Right lobe of liver (tissue), 6 donors: ENCODE measurements around the gene MYO1D. TPM values are rescaled to one million over a fixed set of nuclear protein-coding genes. Genes with fewer than 3 reads are reported as not detected.
"Not testable (repeated sequence)": the region's sequence is repeated elsewhere in the genome, so short reads cannot be mapped to it uniquely, and the experiment has no call there.

ENCODE experiments used
- ATAC-seq, 4 donors: fragments of 200-7000 bp; cut with Tn5 transposase; one replicate each; pipeline ENCODE4 v1.9.1; 2020; ENCODE audit warnings: mild to moderate bottlenecking in 4 of 4, moderate library complexity in 4 of 4
- DNase-seq, 3 donors: peaks; one replicate each; pipeline ENCODE4 v3.0.0-alpha.2; 2020
- H3K27ac ChIP-seq, 3 donors: fragments of 200-600 bp; one replicate each; pipeline ENCODE4 v1.8.0; 2022
- H3K27me3 ChIP-seq, 2 donors: fragments of 200-600 bp; one replicate each; pipeline ENCODE4 v1.8.0; 2022
- H3K36me3 ChIP-seq, 4 donors: fragments of 200-600 bp; sonication (generic) in 1 of 4; one replicate each; pipeline versions ENCODE4 v1.5.1 to v1.8.0; 2017 to 2022; ENCODE audit warnings: control low read depth in 1 of 4
- H3K4me1 ChIP-seq, 4 donors: fragments of 200-600 bp; sonication (generic) in 1 of 4; one replicate each; pipeline versions ENCODE4 v1.5.1 to v1.8.0; 2017 to 2022; ENCODE audit warnings: control low read depth in 1 of 4
- H3K4me3 ChIP-seq, 3 donors: fragments of 200-600 bp; one replicate each; pipeline ENCODE4 v1.8.0; 2022
- H3K9me3 ChIP-seq, 4 donors: fragments of 200-600 bp; sonication (generic) in 1 of 4; one replicate each; pipeline versions ENCODE4 v1.5.1 to v1.8.0; 2017 to 2022; ENCODE audit warnings: control low read depth in 1 of 4
- POLR2A ChIP-seq: fragments of 450-650 bp; IDR thresholded peaks from one replicate; pipeline ENCODE4 v1.6.1; 2017; ENCODE audit warnings: antibody characterized with exemption, mild to moderate bottlenecking
- WGBS: methylation state at CpG from one replicate; pipeline ENCODE4 v1.1.6; 2018; ENCODE audit warnings: low coverage, low lambda C conversion rate; ENCODE audit not compliant: insufficient coverage; ENCODE audit errors: missing lambda C conversion rate; 5-methylcytosine and 5-hydroxymethylcytosine counted together
- intact Hi-C, 2 donors: fragments of 100-400 bp; cut with DNase I; formaldehyde crosslinking; loops; one replicate each; pipeline versions ENCODE4 v1.11.2 to v1.14.1; 2022
- long read RNA-seq: library from polyadenylated mRNA; unstranded; transcript quantifications from one replicate; pipeline ENCODE4 v2.0.0, GENCODE V29; 2019
- total RNA-seq, 6 experiments: library from RNA; depleted of rRNA in 2 of 6; stranded (reverse); fragments of >200 nt in 2 of 6; fragmentation: NEBNext Ultra II Directional in 3 of 6; extraction: Animal tissue kit (Norgen Biotek cat#: 25700) in 3 of 6; gene quantifications; one replicate each; pipeline versions ENCODE4 v1.1.0 to v1.2.4, GENCODE V29; 2016 to 2023
- TF ChIP-seq, protein P1 (sequence below), 4 donors: fragments of 200-600 bp in 3 of 4; fragments of 450-650 bp in 1 of 4; IDR thresholded peaks; one replicate each; pipeline versions ENCODE4 v1.5.1 to v1.8.0; 2016 to 2022; ENCODE audit warnings: antibody characterized with exemption in 4 of 4, mild to moderate bottlenecking in 2 of 4
- donor health status: DM: no; HTN: yes; CAD: no.
- donor health status: DM: no; HTN: no; CAD: no.
- donor health status: DM: no; HTN: no; CAD: no.
- donor health status: DM: no; HTN: yes; CAD: no.
- donor health status: DM: no; HTN: yes; CAD: no.

MYO1D gene
- 10 to 100 TPM; 17.6 to 25.7 (median 21.0) TPM for total RNA-seq
- long read RNA-seq, partial matches to known transcripts = 0 of 1 reads
- long read RNA-seq, other reads (novel, unspliced or antisense) = 1 of 1 reads

DNA sequence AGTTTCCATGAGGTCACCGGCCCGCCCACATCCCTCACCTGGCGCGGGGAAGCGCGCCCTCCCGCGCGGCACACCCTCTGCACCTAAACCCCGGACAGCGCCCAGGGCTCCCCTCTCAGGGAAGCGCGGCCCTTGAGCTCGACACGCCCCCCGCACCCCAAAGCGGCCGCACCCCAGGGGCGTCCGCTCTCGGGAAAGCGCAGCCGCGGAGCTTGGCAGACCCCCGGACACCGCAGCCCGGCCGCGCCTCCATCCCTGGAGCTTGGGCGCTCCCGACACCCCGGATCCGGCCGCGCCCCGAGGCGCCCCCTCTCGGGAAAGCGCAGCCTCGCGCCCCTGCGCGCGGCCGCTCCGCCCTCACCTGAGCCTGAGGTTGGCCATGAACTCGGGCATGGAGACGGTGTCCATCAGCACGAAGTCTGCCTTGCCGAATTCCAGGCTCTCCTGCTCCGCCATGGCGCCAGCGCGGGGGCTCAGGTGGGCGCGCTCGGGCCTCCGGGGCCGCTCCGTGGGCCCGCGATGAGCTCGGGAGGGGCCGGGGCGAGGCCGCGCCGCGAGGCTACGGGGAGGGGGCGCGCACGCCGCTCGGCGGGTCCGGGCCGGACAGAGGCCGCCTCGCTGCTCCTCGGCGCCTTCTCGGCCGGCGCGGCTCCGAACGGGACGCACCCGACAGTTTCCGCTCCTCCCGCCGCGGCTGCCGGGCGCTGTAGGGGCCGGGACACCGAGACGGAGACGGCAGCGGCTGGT, at the start of gene MYO1D:
Gene MYO1D (minus strand): TSS at position 708 of the 747 bp plus-strand sequence. CDS start 252 bp downstream, at position 456.
- Histone ChIP-seq H3K27ac (peak within 1 kb of the TSS; percentile 74 to 87 (median 83)), H3K36me3 (no peaks in the 10 kb centered on the region), H3K4me3 (peak within 1 kb of the TSS; percentile 66 to 90 (median 70)), H3K4me1 (peaks cover 0 to 5% (median 2%) of the 10 kb centered on the region in 4 donors), H3K27me3 (no peaks in the 10 kb centered on the region), H3K9me3 (no peaks in the 10 kb centered on the region)
- TF ChIP-seq, protein P1, sequence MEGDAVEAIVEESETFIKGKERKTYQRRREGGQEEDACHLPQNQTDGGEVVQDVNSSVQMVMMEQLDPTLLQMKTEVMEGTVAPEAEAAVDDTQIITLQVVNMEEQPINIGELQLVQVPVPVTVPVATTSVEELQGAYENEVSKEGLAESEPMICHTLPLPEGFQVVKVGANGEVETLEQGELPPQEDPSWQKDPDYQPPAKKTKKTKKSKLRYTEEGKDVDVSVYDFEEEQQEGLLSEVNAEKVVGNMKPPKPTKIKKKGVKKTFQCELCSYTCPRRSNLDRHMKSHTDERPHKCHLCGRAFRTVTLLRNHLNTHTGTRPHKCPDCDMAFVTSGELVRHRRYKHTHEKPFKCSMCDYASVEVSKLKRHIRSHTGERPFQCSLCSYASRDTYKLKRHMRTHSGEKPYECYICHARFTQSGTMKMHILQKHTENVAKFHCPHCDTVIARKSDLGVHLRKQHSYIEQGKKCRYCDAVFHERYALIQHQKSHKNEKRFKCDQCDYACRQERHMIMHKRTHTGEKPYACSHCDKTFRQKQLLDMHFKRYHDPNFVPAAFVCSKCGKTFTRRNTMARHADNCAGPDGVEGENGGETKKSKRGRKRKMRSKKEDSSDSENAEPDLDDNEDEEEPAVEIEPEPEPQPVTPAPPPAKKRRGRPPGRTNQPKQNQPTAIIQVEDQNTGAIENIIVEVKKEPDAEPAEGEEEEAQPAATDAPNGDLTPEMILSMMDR (IDR thresholded peaks at IDR 0.05) = peak; percentile 21 to 60 (median 50)
- TF ChIP-seq POLR2A = peak; percentile 87
- DNase-seq (peak; percentile 67 to 77 (median 74)), ATAC-seq (peak; percentile 58 to 69 (median 62))
- intact Hi-C loops = loop anchor here (5.0 to 10.0 kb wide), 2 partner anchors 92 to 94 kb away; no protein-coding TSS in a partner anchor
- WGBS = 1% methylated on average over 34 of the region's 101 CpGs

DNA sequence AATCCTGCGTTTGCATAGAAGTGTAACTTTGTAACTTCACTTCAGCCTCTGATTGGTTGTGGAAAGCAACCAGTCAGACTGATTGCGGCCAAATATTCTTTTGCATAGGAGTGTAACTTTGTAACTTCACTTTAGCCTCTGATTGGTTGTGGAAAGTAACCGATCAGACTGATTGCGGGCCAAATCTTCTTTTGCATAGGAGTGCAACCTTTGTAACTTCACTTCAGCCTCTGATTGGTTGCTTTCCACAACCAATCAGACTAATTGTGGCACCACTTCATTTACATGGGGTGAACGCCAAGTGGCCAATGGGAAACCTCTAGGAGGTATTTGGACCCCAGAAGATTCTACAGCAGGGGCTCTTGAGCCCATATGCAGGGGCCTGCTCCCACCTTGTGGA, 49.3 kb upstream of the MYO1D start:
- no peak for DNase-seq
- H3K27me3 ChIP-seq = peaks cover 0 to 3% of the 10 kb centered on the region in 2 donors

DNA sequence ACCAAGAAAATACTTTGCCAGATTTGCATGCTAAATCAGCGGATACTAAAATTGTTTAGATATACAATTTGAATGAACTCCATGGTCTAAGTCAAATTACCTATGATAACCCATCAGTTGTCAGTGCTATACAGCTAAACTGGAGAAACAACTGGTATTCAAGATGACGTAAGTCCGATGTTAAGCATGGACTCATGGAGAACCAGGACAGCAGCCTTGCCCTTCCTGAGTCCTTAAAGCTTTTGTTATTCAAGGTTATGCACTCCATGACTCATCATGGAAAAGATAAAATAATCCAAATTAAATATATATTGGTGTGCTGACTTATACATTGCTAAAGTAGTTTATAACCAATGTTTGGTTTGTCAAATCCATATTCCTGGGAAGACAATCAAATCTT, 47.0 kb upstream of the MYO1D start:
- H3K9me3 ChIP-seq, H3K4me3 ChIP-seq, ATAC-seq, H3K27ac ChIP-seq, H3K27me3 ChIP-seq, intact Hi-C loops, DNase-seq, H3K4me1 ChIP-seq, H3K36me3 ChIP-seq: not testable (repeated sequence)
- 95% methylated on average over 3 of the region's 3 CpGs for WGBS

More for the DNA sequence above, 49.3 kb upstream of the MYO1D start:
- H3K36me3 ChIP-seq = no peaks in the 10 kb centered on the region
- no peaks in the 10 kb centered on the region for H3K4me1 ChIP-seq
- no peak overlapping the region for H3K4me3 ChIP-seq
- WGBS = 93% methylated on average over 5 of the region's 5 CpGs
- TF ChIP-seq, protein P1 (IDR thresholded peaks at IDR 0.05) = no peak
- TF ChIP-seq POLR2A = no peak
- no peak for ATAC-seq
- H3K9me3 ChIP-seq = no peaks in the 10 kb centered on the region
- intact Hi-C loops = no loop called here
- no peak overlapping the region for H3K27ac ChIP-seq

DNA sequence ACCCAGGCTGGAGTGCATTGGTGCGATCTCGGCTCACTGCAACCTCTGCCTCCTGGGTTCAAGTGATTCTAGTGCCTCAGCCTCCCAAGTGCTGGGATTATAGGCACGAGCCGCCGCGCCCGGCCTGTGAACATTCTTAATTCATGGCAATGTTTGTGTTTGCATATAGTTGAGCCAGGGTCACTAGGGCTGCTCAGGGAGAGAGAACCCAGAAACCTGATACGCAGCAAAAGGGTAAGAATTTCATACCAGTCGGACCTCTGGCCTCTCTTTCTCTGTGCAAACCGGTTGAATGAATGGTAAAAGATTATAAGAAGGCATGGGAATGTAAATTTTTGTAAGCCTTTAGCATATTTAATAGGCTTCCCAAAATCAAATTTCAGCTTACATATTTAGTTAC, 44.1 kb upstream of the MYO1D start:
- Histone ChIP-seq H3K4me1 (no peaks in the 10 kb centered on the region), H3K9me3 (no peaks in the 10 kb centered on the region), H3K27ac (no peak overlapping the region), H3K4me3 (no peak overlapping the region), H3K36me3 (no peaks in the 10 kb centered on the region), H3K27me3 (no peaks in the 10 kb centered on the region)
- no peak for TF ChIP-seq POLR2A
- TF ChIP-seq, protein P1 (IDR thresholded peaks at IDR 0.05) = no peak
- WGBS = 60% methylated on average over 5 of the region's 10 CpGs
- intact Hi-C loops = no loop called here
- ATAC-seq (no peak), DNase-seq (no peak)

DNA sequence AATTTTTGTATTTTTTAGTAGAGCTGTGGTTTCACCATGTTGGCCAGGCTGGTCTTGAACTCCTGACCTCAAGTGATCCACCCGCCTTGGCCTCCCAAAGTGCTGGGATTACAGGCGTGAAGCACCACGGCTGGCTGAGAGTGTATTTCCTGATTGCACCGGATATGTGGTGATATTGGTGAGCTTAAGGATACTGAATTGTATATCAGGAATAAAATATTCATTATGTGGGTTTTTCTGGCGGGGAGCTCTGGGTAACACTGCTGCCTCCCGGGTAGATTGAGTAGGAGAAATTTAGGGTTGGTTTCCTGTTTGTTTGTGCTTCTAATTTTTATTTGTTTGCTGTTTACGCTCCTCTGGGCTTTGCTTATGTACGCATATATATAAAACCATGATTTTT, 43.4 kb upstream of the MYO1D start:
- H3K4me3 ChIP-seq = no peak overlapping the region
- TF ChIP-seq POLR2A = no peak
- TF ChIP-seq, protein P1 (IDR thresholded peaks at IDR 0.05) = no peak
- intact Hi-C loops = no loop called here
- no peaks in the 10 kb centered on the region for H3K9me3 ChIP-seq
- WGBS = 76% methylated on average over 8 of the region's 8 CpGs
- no peaks in the 10 kb centered on the region for H3K27me3 ChIP-seq
- no peaks in the 10 kb centered on the region for H3K4me1 ChIP-seq
- H3K27ac ChIP-seq = no peak overlapping the region
- ATAC-seq (no peak), DNase-seq (no peak)
- no peaks in the 10 kb centered on the region for H3K36me3 ChIP-seq

DNA sequence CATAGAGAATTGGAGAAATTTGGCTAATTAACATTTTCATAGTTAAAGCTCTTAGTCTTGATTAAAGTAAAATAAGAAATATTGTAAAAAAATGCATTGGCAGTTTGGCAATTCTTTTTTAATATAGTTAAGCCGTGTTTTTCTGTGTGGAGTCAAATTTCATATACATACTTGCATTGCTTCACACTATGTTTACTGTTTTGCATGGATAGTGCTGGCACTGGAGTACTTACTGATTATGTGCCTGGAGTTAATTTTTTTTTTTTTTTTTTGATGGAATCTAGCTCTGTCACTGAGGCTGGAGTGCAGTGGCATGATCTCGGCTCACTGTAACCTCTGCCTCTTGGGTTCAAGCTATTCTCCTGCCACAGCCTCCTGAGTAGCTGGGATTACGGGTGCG, 43.0 kb upstream of the MYO1D start:
- H3K27ac ChIP-seq, intact Hi-C loops, H3K4me1 ChIP-seq, ATAC-seq, H3K36me3 ChIP-seq, H3K4me3 ChIP-seq, DNase-seq, H3K27me3 ChIP-seq, H3K9me3 ChIP-seq: not testable (repeated sequence)
- WGBS = 86% methylated on average over 4 of the region's 4 CpGs
